Measurements from ENCODE around the gene BID.

The BID gene

GRCh38 chr22:17818180-17818579 is 43.9 kb upstream of the BID start:
- no peak for DNase-seq (ENCODE audit: low read depth)
- TF ChIP-seq, protein P1, sequence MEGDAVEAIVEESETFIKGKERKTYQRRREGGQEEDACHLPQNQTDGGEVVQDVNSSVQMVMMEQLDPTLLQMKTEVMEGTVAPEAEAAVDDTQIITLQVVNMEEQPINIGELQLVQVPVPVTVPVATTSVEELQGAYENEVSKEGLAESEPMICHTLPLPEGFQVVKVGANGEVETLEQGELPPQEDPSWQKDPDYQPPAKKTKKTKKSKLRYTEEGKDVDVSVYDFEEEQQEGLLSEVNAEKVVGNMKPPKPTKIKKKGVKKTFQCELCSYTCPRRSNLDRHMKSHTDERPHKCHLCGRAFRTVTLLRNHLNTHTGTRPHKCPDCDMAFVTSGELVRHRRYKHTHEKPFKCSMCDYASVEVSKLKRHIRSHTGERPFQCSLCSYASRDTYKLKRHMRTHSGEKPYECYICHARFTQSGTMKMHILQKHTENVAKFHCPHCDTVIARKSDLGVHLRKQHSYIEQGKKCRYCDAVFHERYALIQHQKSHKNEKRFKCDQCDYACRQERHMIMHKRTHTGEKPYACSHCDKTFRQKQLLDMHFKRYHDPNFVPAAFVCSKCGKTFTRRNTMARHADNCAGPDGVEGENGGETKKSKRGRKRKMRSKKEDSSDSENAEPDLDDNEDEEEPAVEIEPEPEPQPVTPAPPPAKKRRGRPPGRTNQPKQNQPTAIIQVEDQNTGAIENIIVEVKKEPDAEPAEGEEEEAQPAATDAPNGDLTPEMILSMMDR (conservative IDR thresholded peaks at IDR 0.05; ENCODE audit: control insufficient read depth, insufficient read depth, low read depth, low read length) = no peak

DNA sequence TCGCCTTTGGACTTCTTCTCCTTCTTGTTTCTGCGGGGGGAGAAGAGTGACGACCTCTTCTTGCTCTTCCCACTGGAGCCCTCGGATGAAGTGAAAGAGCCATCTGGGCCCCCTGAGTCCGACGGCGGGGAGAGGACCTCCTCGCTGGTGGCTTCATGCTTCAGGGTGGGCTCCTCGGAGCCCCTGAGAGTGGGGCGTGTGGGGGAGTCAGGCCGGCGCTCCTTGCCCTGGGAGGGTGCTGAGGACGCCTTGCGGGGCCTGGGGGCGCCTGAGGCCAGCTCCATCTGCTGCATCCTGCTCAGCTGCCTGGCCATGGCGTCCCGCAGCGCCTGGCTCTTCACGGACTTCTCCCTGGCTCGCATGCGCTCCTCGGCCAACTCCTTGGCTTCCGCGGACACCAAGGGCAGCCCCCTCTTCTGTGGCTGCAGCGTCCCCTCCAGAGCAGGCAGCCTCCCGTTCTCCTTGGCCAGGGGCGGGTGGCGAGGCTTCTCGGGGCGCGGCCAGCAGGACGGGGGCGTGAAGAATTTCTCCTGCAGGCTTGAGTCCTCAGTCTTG is 43.3 kb upstream of the BID start:
- TF ChIP-seq, protein P1 (conservative IDR thresholded peaks at IDR 0.05; ENCODE audit: control insufficient read depth, insufficient read depth, low read depth, low read length) = no peak
- H3K4me3 ChIP-seq (ENCODE audit: control insufficient read depth, low read depth, low read length) = no peak overlapping the region
- no peak for DNase-seq (ENCODE audit: low read depth)

More at GRCh38 chr22:17818180-17818579, 43.9 kb upstream of the BID start:
- no peak overlapping the region for H3K4me3 ChIP-seq (ENCODE audit: control insufficient read depth, low read depth, low read length)

- H3K4me3 ChIP-seq (ENCODE audit: control insufficient read depth, low read depth, low read length) = no peak overlapping the region
- TF ChIP-seq, protein P1 (conservative IDR thresholded peaks at IDR 0.05; ENCODE audit: control insufficient read depth, insufficient read depth, low read depth, low read length) = no peak
- no peak for DNase-seq (ENCODE audit: low read depth)
Measured at GRCh38 chr22:17817079-17817478, 42.8 kb upstream of the BID start.

GRCh38 chr22:17816649-17817048 is 42.4 kb upstream of the BID start:
- H3K4me3 ChIP-seq (ENCODE audit: control insufficient read depth, low read depth, low read length) = no peak overlapping the region
- DNase-seq (ENCODE audit: low read depth) = no peak
- TF ChIP-seq, protein P1 (conservative IDR thresholded peaks at IDR 0.05; ENCODE audit: control insufficient read depth, insufficient read depth, low read depth, low read length) = no peak

DNA sequence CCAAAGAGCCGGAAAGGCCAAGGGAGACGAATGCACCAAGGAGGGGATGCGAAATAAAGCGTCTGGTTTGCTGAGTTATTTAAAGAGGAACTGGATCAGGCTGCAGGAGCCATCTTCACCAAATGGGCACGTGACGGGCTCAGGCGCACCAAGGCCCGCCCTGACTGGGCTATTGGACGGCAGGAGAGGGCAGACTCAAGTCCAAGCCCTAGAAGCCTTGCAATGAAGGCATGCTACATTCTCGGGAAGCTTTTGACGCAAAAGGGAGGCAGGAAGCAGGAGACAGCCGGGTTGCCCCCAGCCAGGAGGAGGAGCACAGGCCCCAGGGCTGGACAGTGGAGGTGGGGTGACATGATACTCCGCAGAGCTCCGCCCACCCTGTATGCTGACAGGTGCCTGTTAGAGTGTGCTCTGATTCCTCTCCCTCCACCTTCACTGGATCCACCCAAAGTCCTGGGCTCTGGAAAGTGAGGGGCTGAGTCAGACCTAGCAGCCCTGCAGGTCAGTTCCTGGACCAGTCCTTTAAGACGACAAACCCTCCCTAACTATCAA is 41.5 kb upstream of the BID start:
- H3K4me3 ChIP-seq (ENCODE audit: control insufficient read depth, low read depth, low read length) = no peak overlapping the region
- TF ChIP-seq, protein P1 (conservative IDR thresholded peaks at IDR 0.05; ENCODE audit: control insufficient read depth, insufficient read depth, low read depth, low read length) = no peak
- DNase-seq (ENCODE audit: low read depth) = no peak

GRCh38 chr22:17814830-17815229 is 40.6 kb upstream of the BID start:
- DNase-seq (ENCODE audit: low read depth) = no peak
- TF ChIP-seq, protein P1 (conservative IDR thresholded peaks at IDR 0.05; ENCODE audit: control insufficient read depth, insufficient read depth, low read depth, low read length) = no peak
- no peak overlapping the region for H3K4me3 ChIP-seq (ENCODE audit: control insufficient read depth, low read depth, low read length)

Data from fibroblast of mammary gland (primary cell).